HG03066 (cell line): ENCODE results near the gene PAQR6.

Experiments
- ATAC-seq: cut with Tn5 transposase; IDR thresholded peaks from one replicate; pipeline ENCODE4 v1.9.1; 2021; ENCODE audit warnings: low read depth; ENCODE audit not compliant: unreplicated experiment

Gene PAQR6

GRCh38 chr1:156200044-156200443, 47.8 kb downstream of the PAQR6 start:
- ATAC-seq: no peak

- ATAC-seq: no peak
Observed at GRCh38 chr1:156198831-156199349, 49.0 kb downstream of the PAQR6 start.

- no peak for ATAC-seq
Observed at GRCh38 chr1:156196445-156196844, 51.4 kb downstream of the PAQR6 start.

- ATAC-seq: no peak
Observed at GRCh38 chr1:156195853-156196252, 52.0 kb downstream of the PAQR6 start.

GRCh38 chr1:156194300-156194652, 53.6 kb downstream of the PAQR6 start:
- ATAC-seq: no peak

GRCh38 chr1:156193488-156194299, 54.2 kb downstream of the PAQR6 start, which contains the start of gene SLC25A44:
Gene SLC25A44 (plus strand): TSS chr1:156194104. CDS start chr1:156199848, 5,744 bp downstream.
- peak; percentile 96 for ATAC-seq
